HG03097 (cell line): ENCODE measurements around the gene PER2.

ENCODE experiments used
- ATAC-seq: cut with Tn5 transposase; IDR thresholded peaks from one replicate; pipeline ENCODE4 v1.9.1; 2021; ENCODE audit not compliant: unreplicated experiment, low FRiP score

Gene PER2

DNA sequence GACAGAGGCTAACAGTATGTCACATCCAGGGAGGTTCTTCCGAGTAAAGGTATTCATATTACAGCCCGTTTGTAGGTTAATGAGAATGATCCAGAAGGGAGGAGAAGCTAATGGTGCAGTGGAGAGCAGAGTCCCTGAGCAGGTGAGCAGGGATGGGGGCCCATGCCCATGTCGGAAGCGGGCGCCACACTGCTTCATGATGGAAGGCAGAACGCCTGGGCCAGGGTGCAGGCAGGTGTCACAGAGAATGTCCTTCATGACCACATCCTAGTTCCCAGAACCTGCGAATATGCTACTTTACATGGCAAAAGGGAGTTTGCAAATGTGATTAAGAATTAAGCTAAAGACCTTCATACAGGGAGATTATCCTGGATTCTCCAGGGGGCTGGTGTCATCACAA is 52.6 kb downstream of the PER2 start:
- no peak for ATAC-seq

DNA sequence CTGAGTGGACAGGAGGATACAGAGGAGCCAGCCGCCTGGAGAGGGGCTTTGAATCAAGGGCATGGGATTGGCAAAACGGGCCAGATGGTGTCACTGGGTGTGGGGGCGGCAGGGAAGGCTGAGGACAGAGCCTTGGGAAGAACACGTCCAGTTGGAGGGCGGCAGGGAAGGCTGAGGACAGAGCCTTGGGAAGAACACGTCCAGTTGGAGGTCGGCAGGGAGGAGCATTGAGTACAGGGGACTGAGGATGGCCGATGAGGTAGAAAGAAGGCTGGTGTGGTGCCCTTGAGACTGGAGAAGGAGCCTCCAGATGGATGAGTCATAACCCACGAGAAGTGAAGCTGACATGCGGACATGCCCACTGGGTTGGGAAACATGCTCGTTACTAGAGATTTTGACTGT is 53.1 kb downstream of the PER2 start:
- ATAC-seq = no peak

- no peak for ATAC-seq
Measured at GRCh38 chr2:238233625-238234024, 54.8 kb downstream of the PER2 start.

GRCh38 chr2:238231809-238232208 is 56.6 kb downstream of the PER2 start:
- no peak for ATAC-seq

- ATAC-seq = no peak
Measured at GRCh38 chr2:238231251-238231793, 57.1 kb downstream of the PER2 start.

DNA sequence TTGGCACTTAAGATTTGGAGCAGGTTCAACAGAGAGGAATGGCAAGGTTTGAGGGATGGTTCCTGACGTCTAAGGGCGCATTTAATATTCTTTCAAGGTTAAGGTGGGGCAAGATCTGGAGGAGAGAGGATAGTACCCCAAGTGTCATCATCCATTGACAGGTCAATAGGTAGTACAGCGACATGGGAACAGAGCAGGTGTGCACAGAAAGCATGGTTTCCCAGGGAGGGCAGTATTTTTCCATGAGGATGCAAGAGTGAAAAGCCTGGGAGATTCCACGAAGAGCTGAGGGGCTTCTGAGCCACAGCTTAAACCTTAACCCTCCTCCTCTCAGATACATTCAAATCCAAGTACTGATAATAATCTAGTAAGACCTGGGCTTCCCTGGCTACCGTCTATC is 57.7 kb downstream of the PER2 start:
- no peak for ATAC-seq

GRCh38 chr2:238228700-238229099 is 59.7 kb downstream of the PER2 start:
- ATAC-seq = no peak

GRCh38 chr2:238227587-238228032 is 60.8 kb downstream of the PER2 start:
- ATAC-seq = no peak

- no peak for ATAC-seq
Measured at GRCh38 chr2:238226698-238227586, 61.5 kb downstream of the PER2 start.

GRCh38 chr2:238225911-238226697 is 62.3 kb downstream of the PER2 start:
- ATAC-seq = no peak

- ATAC-seq = no peak
Measured at GRCh38 chr2:238225121-238225520, 63.3 kb downstream of the PER2 start.

- no peak for ATAC-seq
Measured at GRCh38 chr2:238224356-238225035, 63.9 kb downstream of the PER2 start.

- no peak for ATAC-seq
Measured at GRCh38 chr2:238220892-238221521, 67.4 kb downstream of the PER2 start.

GRCh38 chr2:238220274-238220891 is 68.0 kb downstream of the PER2 start:
- ATAC-seq = no peak

GRCh38 chr2:238216651-238217184 is 71.7 kb downstream of the PER2 start:
- ATAC-seq = no peak

DNA sequence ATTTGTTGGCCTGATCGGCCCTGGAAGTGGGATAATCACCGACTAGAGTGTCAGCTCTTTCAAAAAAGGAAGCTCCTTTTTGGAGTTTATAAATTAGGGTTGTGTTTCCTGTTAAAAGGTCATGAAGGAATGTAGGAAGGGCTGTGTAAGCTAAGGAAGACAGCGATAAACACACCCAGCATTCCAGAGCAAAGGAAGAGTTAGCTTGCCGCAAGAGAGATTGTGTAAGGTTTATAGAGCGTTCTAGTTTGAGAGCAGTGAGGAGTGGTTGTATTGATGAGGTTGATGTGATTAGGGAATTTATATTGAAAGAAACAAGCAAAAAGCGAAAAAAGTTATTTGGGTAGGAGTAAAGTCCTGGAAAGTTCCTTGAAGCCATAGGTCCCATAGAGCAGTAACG is 81.4 kb downstream of the PER2 start:
- ATAC-seq = no peak

GRCh38 chr2:238203973-238204683 is 84.3 kb downstream of the PER2 start:
- ATAC-seq = peak; percentile 10

GRCh38 chr2:238203094-238203972 is 85.1 kb downstream of the PER2 start, which contains the start of gene ILKAP:
ILKAP (minus strand) TSS chr2:238203695; CDS start chr2:238203553, 142 bp downstream.
- ATAC-seq = peak; percentile 92
